ENCODE data around the gene CIAPIN1.

The CIAPIN1 gene

GRCh38 chr16:57423152-57423551 is 24.0 kb downstream of the CIAPIN1 start:
- no peaks in the 10 kb centered on the region for H3K9me3 ChIP-seq (ENCODE audit: insufficient read depth, low read length)
- no peak overlapping the region for H3K4me3 ChIP-seq (ENCODE audit: insufficient read length, low read depth)
- H3K36me3 ChIP-seq (ENCODE audit: insufficient read depth, insufficient read length, low read length) = peaks cover 18% of the 10 kb centered on the region
- no peaks in the 10 kb centered on the region for H3K27me3 ChIP-seq (ENCODE audit: insufficient read depth, insufficient read length)
- no peak for DNase-seq (ENCODE audit: low read depth, low spot score)
- no peak for TF ChIP-seq SUZ12 (IDR thresholded peaks at IDR 0.05; ENCODE audit: extremely low read depth, insufficient read depth, insufficient read length)
- no peak for TF ChIP-seq YY1 (IDR thresholded peaks at IDR 0.05; ENCODE audit: insufficient read depth, insufficient read length)
- TF ChIP-seq ZNF274 (IDR thresholded peaks at IDR 0.05; ENCODE audit: low read depth, low read length) = no peak
- H3K9ac ChIP-seq (ENCODE audit: insufficient read length, low read depth) = no peak overlapping the region
- peaks cover 3% of the 10 kb centered on the region for H3K4me1 ChIP-seq (ENCODE audit: insufficient read depth, insufficient read length)

- no peaks in the 10 kb centered on the region for H3K27me3 ChIP-seq (ENCODE audit: insufficient read depth, insufficient read length)
- peaks cover 3% of the 10 kb centered on the region for H3K4me1 ChIP-seq (ENCODE audit: insufficient read depth, insufficient read length)
- no peaks in the 10 kb centered on the region for H3K9me3 ChIP-seq (ENCODE audit: insufficient read depth, low read length)
- no peak overlapping the region for H3K9ac ChIP-seq (ENCODE audit: insufficient read length, low read depth)
- DNase-seq (ENCODE audit: low read depth, low spot score) = no peak
- no peak for TF ChIP-seq SUZ12 (IDR thresholded peaks at IDR 0.05; ENCODE audit: extremely low read depth, insufficient read depth, insufficient read length)
- TF ChIP-seq YY1 (IDR thresholded peaks at IDR 0.05; ENCODE audit: insufficient read depth, insufficient read length) = no peak
- no peak for TF ChIP-seq ZNF274 (IDR thresholded peaks at IDR 0.05; ENCODE audit: low read depth, low read length)
- H3K36me3 ChIP-seq (ENCODE audit: insufficient read depth, insufficient read length, low read length) = peaks cover 10% of the 10 kb centered on the region
- no peak overlapping the region for H3K4me3 ChIP-seq (ENCODE audit: insufficient read length, low read depth)
Measured at GRCh38 chr16:57422026-57422944, 24.9 kb downstream of the CIAPIN1 start.

GRCh38 chr16:57419506-57419905 is 27.7 kb downstream of the CIAPIN1 start:
- TF ChIP-seq ZNF274 (IDR thresholded peaks at IDR 0.05; ENCODE audit: low read depth, low read length) = no peak
- no peak for TF ChIP-seq YY1 (IDR thresholded peaks at IDR 0.05; ENCODE audit: insufficient read depth, insufficient read length)
- Histone ChIP-seq H3K9ac (ENCODE audit: insufficient read length, low read depth) (no peak overlapping the region), H3K4me3 (ENCODE audit: insufficient read length, low read depth) (no peak overlapping the region), H3K4me1 (ENCODE audit: insufficient read depth, insufficient read length) (peaks cover 8% of the 10 kb centered on the region), H3K27me3 (ENCODE audit: insufficient read depth, insufficient read length) (no peaks in the 10 kb centered on the region), H3K9me3 (ENCODE audit: insufficient read depth, low read length) (no peaks in the 10 kb centered on the region), H3K36me3 (ENCODE audit: insufficient read depth, insufficient read length, low read length) (no peaks in the 10 kb centered on the region)
- no peak for DNase-seq (ENCODE audit: low read depth, low spot score)

- no peak for DNase-seq (ENCODE audit: low read depth, low spot score)
- no peak overlapping the region for H3K4me3 ChIP-seq (ENCODE audit: insufficient read length, low read depth)
- H3K4me1 ChIP-seq (ENCODE audit: insufficient read depth, insufficient read length) = peaks cover 11% of the 10 kb centered on the region
Measured at GRCh38 chr16:57416084-57416483, 31.1 kb downstream of the CIAPIN1 start.

GRCh38 chr16:57413733-57414132 is 33.5 kb downstream of the CIAPIN1 start:
- Histone ChIP-seq H3K36me3 (ENCODE audit: insufficient read depth, insufficient read length, low read length) (no peaks in the 10 kb centered on the region), H3K27me3 (ENCODE audit: insufficient read depth, insufficient read length) (peaks cover 2% of the 10 kb centered on the region), H3K4me1 (ENCODE audit: insufficient read depth, insufficient read length) (peaks cover 23% of the 10 kb centered on the region), H3K9me3 (ENCODE audit: insufficient read depth, low read length) (no peaks in the 10 kb centered on the region), H3K4me3 (ENCODE audit: insufficient read length, low read depth) (no peak overlapping the region), H3K9ac (ENCODE audit: insufficient read length, low read depth) (no peak overlapping the region)
- DNase-seq (ENCODE audit: low read depth, low spot score) = no peak
- TF ChIP-seq SUZ12 (IDR thresholded peaks at IDR 0.05; ENCODE audit: extremely low read depth, insufficient read depth, insufficient read length) = no peak
- no peak for TF ChIP-seq ZNF274 (IDR thresholded peaks at IDR 0.05; ENCODE audit: low read depth, low read length)
- no peak for TF ChIP-seq YY1 (IDR thresholded peaks at IDR 0.05; ENCODE audit: insufficient read depth, insufficient read length)

More at GRCh38 chr16:57416084-57416483, 31.1 kb downstream of the CIAPIN1 start:
- Histone ChIP-seq H3K9me3 (ENCODE audit: insufficient read depth, low read length) (no peaks in the 10 kb centered on the region), H3K9ac (ENCODE audit: insufficient read length, low read depth) (peak overlapping the region; percentile 70), H3K36me3 (ENCODE audit: insufficient read depth, insufficient read length, low read length) (no peaks in the 10 kb centered on the region), H3K27me3 (ENCODE audit: insufficient read depth, insufficient read length) (no peaks in the 10 kb centered on the region)
- TF ChIP-seq ZNF274 (IDR thresholded peaks at IDR 0.05; ENCODE audit: low read depth, low read length) = no peak
- no peak for TF ChIP-seq YY1 (IDR thresholded peaks at IDR 0.05; ENCODE audit: insufficient read depth, insufficient read length)
- no peak for TF ChIP-seq SUZ12 (IDR thresholded peaks at IDR 0.05; ENCODE audit: extremely low read depth, insufficient read depth, insufficient read length)

GRCh38 chr16:57413301-57413730 is 33.9 kb downstream of the CIAPIN1 start:
- Histone ChIP-seq H3K27me3 (ENCODE audit: insufficient read depth, insufficient read length) (peaks cover 2% of the 10 kb centered on the region), H3K4me1 (ENCODE audit: insufficient read depth, insufficient read length) (peaks cover 23% of the 10 kb centered on the region), H3K4me3 (ENCODE audit: insufficient read length, low read depth) (no peak overlapping the region), H3K36me3 (ENCODE audit: insufficient read depth, insufficient read length, low read length) (no peaks in the 10 kb centered on the region), H3K9me3 (ENCODE audit: insufficient read depth, low read length) (no peaks in the 10 kb centered on the region), H3K9ac (ENCODE audit: insufficient read length, low read depth) (no peak overlapping the region)
- no peak for DNase-seq (ENCODE audit: low read depth, low spot score)
- TF ChIP-seq SUZ12 (IDR thresholded peaks at IDR 0.05; ENCODE audit: extremely low read depth, insufficient read depth, insufficient read length) (no peak), ZNF274 (IDR thresholded peaks at IDR 0.05; ENCODE audit: low read depth, low read length) (no peak), YY1 (IDR thresholded peaks at IDR 0.05; ENCODE audit: insufficient read depth, insufficient read length) (no peak)

GRCh38 chr16:57412584-57412983 is 34.6 kb downstream of the CIAPIN1 start:
- Histone ChIP-seq H3K27me3 (ENCODE audit: insufficient read depth, insufficient read length) (peaks cover 2% of the 10 kb centered on the region), H3K9ac (ENCODE audit: insufficient read length, low read depth) (no peak overlapping the region), H3K9me3 (ENCODE audit: insufficient read depth, low read length) (no peaks in the 10 kb centered on the region), H3K4me1 (ENCODE audit: insufficient read depth, insufficient read length) (peaks cover 23% of the 10 kb centered on the region), H3K36me3 (ENCODE audit: insufficient read depth, insufficient read length, low read length) (no peaks in the 10 kb centered on the region), H3K4me3 (ENCODE audit: insufficient read length, low read depth) (no peak overlapping the region)
- DNase-seq (ENCODE audit: low read depth, low spot score) = no peak
- TF ChIP-seq SUZ12 (IDR thresholded peaks at IDR 0.05; ENCODE audit: extremely low read depth, insufficient read depth, insufficient read length) (no peak), YY1 (IDR thresholded peaks at IDR 0.05; ENCODE audit: insufficient read depth, insufficient read length) (no peak), ZNF274 (IDR thresholded peaks at IDR 0.05; ENCODE audit: low read depth, low read length) (no peak)
